GM21717 (cell line): ENCODE measurements around the gene SMARCAL1.
"Not testable (repeated sequence)": the region's sequence is repeated elsewhere in the genome, so short reads cannot be mapped to it uniquely, and the experiment has no call there.

ENCODE experiments used
- ATAC-seq: cut with Tn5 transposase; IDR thresholded peaks from one replicate; pipeline ENCODE4 v1.9.1; 2021; ENCODE audit warnings: mild to moderate bottlenecking, moderate library complexity; ENCODE audit not compliant: unreplicated experiment

SMARCAL1 gene

DNA sequence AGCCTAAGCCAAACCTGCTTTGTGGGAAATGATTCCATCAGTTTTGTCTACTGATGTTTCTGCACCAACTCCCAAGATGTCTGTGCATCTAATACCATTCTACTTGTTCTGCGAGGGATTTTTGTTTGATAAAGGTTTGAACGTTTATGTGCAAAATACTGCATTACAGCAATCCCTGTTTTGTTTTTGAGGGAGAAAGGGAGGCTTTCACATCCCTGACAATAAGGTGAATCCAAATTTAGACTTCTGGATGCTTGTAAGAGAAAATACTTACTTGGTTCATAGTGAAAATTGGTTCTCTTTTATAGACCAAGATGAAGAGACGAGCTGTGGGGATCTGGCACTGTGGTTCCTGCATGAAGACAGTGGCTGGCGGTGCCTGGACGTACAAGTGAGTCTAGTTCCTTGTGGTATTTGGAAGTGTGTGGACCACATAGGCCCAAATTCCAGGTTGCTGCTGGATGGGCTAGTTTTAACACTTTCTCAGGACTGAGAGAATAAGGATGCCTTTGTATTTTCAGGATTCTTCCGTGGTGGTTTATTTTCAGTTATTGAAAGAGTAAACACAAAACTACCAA, 87.4 kb downstream of the SMARCAL1 start:
- no peak for ATAC-seq

DNA sequence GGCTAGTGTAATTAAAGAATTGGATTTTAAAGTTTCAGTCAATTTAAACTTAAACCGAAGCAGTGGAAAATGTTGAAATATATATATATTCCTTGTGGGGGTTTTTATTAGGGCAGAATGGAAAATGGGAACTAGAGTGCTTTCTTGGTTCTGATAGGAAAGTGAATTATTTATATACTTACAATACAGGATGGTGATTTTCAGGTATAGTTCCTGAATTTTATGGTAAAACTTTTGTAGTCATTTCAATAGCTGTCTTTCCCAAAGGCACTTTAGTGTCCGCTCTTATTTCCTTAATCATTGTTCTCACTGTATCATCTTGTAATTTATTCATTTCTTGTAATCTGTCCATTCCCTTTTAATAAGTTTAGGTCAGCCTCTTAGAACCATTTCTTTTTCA, 88.3 kb downstream of the SMARCAL1 start:
- no peak for ATAC-seq

DNA sequence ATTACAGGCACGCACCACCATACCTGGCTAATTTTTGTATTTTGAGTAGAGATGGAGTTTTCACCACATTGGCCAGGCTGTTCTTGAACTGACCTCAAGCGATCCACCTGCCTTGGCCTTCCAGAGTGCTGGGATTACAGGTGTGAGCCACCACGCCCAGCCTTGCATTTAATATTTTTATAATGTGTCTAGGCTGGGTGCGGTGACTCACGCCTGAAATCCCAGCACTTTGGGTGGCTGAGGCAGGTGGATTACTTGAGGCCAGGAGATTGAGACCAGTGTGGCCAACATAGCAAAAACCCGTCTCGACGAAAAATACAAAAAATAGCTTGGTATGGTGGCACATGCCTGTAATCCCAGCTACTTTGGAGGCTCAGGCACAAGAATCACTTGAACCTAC, 89.6 kb downstream of the SMARCAL1 start:
- ATAC-seq: no peak

DNA sequence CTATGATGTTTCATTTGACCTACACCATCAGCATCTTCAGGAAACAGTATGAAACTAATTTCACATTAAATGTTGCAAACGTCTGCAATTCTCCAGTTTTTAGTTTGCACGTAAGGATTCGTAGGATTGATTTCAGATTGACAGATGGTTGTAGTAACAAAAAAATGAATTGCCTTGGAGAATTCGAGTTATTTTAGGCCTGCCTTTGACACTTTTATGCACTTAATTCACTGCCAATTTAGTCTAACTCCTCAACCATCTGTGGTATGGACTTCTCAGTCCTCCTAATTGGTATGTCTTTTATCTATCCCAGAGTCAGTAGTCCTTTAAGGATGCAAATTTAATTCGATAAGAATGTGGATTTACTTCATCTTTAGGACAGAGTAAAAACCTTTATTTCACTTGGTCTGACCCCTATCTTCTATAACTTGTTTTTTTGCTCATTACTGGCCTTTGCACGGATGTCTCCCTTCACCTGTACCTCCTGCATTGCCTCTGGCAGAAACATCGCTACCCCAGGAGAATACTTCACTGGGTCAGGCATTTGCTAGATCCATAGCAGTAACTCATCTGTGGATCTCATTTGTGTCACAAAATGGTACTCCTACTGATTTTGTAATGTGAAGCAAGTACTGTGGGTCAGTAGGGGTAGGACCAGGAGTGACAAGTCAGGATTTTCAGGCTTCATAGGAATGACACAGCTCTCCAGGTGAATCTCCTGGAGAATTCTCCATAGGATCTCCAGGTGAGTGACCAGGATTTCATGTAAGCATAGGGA, 90.3 kb downstream of the SMARCAL1 start:
- no peak for ATAC-seq

DNA sequence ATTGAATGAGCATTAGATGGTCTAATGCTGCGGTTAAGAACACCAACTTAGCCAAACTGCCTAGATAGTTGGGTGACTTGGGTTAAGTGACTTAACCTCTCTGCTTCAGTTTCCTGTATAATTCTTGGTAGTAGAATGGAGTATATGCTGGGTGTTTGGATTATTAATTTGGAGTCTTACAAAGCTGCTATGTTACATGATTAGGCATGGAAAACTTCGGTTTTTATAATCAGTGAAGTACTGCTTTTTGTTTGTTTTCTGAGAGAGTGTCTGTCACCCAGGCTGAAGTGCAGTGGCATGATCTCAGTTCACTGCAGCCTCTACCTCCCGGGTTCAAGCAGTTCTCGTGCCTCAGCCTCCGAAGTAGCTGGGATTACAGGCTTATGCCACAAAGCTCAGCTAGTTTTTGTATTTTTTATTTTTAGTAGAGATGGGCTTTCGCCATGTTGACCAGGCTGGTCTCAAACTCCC, 90.9 kb downstream of the SMARCAL1 start:
- ATAC-seq: no peak

DNA sequence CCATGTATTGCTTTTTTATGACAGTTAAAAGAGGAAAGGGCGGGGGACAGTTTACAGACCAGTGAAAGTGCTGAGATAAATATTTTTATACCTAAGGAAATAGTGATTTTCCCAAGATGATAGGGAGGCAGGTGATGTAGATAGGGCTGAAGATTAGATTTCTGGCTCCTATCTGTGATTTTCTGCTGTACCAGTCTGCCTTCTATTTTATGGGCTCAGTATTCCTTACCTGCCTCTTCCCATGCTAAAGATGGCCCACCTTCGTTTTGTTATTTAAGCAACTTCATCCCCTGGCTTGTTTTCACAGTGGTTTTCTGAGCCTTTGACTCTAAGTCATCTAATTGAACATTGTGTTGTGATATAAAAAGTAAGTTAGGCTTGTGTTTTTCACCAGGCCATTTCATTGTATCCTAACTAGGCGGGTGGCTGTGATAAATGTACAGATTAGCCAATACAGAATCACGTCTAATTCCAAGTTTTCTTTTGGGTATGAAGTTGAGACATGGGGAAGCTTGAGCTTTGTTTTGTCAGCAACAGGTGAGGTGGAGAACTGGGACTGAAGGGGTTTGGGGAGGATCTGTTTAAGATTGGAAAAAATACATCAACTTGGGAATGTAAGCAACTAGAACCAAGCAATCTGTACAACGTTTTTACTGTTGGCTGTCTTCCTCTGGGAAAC, 91.6 kb downstream of the SMARCAL1 start:
- no peak for ATAC-seq

DNA sequence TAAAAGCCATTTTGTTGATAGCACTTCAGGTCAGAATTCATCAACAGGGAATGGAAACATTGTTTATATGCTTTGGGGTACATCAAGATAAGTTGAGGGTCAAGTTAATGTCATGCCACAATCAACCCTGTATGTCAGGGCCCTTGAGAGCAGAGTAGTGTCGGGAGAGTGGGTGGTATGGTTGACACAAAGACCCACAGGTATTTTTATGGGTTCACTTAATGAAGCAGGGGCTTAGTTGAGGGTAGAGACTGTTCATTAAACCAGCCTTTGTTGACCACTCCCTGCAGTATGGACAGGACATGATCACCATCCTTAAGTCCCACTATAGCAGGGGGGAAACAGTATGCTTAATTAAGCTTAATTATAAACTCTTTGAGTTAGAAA, 92.1 kb downstream of the SMARCAL1 start:
- no peak for ATAC-seq

DNA sequence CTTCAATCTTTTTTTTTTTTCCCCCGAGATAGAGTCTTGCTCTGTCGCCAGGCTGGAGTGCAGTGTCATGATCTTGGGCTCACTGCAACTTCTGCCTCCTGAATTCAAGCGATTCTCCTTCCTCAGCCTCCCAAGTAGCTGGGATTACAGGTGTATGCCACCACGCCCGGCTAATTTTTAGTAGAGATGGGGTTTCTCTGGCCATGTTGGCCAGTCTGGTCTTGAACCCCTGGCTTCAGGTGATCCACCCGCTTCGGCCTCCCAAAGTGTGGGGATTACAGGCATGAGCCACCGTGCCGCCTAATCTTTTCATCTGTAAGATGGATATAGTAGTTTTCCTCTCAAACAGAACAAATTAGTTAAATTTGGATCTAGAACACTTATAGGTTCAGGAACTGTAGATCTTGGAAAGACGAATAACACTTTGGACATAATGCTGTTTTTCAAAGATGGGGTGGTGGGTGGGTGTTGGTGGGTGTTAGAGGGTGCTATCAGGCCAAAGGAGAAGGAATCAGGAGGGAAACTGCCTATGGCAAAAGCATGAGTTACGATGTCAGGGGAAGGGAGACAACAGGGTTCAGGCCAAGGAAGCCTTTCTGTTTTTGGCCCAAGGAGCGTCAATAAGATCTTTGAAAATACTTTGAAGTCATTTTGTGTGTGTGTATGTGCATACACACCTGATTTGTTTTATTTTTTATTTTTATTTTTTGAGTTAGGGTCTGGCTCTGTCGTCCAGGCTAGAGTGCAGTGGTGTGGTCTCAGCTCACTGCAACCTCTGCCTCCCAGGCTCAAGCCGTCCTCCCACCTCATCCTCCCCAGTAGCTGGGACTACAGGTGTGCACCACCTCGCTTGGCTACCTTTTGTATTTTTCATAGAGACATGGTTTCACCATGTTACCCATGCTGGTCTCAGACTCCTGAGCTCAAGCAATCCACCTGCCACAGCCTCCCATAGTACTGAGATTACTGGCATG, 93.1 kb downstream of the SMARCAL1 start:
- no peak for ATAC-seq

DNA sequence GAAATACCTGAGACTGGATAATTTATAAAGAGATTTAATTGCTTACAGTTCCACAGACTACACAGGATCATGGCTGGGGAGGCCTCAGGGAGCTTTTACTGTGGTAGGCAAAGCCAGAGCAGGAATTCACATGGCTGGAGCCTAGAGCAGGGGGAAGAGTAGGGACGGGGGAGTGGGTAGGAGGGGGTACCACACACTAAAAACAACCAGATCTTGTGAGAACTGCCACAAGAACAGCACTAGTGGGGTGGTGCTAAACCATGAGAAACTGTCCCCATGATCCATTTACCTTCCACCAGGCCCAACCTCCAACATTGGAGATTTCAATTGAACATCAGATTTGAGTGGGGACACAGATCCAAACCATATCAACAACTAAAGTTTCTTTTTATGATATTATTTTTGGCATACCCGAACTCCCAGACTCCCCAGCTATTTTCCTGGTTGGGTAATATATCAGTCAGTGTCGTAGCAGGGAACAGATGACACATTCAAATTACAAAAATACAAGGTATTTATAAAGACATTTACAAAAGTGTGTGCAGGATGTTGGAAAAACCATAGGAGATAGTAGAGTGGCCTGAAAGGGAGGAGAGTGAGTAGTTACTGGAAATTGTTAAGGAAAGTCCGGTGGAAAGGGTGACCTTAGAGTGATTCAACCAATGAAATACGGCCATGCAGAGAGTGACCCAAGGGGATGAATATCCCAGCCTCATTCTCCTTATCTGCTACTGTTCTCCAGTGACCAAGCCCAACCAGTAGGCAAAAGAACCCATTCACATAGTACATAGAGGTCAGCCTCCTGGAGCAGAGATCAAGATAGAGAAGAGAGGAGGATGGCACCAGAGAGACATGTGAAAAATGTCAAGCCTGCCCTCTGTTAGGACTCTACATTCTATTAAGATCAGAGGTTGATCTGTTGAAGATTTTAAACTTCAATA, 95.2 kb downstream of the SMARCAL1 start:
- no peak for ATAC-seq

DNA sequence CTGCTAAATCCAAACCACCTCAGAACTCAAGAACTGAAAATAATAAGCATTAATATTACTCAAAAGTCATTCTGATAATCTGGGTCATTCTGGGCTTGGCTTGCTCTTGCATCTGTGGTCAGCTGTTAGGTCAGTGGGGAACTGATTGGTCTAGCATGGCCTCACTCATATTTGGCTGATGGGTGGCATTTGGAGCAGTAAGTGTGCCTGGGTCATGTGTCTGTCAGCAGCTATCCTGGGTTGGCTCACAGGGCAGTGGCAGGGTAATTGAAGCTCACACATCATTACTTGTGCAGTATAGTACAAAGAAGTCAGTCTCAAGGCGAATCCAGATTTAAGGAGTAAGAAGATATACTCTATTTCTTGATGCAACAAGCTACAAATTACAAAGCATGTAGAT, 95.9 kb downstream of the SMARCAL1 start:
- no peak for ATAC-seq

DNA sequence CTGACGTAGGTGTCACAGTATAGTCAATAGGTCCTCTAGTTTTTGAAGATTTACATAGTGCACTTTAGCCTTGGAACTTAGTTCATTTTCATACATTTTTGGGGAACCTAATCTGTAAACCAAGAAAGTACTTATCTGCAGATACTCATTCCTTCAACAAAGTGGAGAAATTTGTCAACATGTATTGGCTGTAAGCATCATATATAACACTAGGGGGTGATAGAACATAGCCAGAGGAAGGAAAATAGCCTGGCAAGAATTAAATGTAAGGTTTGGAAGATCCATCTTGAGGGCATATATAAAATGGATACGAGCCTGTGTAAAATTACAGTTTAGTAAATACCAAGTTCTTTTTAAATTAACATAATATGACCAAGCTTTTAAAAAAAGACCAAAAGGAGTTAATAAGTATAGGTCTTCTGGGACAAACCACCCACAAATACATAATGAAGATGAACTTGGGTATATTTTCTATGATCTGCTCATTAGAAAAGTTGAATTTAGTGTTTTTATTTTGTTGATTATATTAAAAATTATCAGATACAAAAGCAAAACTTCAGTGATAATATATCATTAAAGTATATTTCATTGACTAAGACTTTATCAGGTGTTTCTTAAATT, 104.6 kb downstream of the SMARCAL1 start:
- no peak for ATAC-seq

DNA sequence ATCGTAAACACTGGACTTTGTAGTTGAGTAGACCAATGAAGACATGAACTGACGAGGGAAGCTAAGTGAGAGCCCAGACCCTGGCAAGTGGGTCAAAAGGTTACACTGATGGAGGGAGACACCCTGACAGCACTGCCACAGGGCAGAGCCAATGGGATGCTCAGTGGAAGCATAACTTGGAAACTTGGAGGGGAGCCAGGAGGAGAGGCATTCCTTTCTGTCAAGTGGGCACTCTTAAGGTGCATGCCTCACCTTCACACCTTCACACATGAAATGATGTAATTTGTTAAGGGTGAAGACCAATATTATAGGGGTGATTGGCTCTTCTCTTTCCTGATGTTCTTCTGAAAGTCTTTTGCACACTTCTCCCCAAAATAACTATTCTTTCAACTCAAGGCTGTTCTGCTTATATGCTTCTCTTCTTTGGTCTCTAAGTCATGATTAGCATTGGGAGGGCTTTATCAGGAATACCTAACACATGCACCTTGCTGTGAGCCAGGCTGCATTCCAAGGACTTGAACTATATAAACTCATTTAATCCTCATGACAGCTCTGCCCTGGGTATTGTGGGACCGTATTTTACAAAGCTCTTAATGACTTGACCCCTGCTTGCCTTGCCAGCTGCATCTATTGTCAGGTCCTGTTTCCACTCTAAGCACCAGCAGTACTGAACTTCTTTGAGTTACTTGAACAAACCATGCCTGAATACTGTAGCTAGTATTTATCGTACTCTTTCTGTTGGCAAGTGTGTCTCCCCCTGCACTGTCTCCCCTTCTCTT, 105.4 kb downstream of the SMARCAL1 start:
- ATAC-seq: no peak

DNA sequence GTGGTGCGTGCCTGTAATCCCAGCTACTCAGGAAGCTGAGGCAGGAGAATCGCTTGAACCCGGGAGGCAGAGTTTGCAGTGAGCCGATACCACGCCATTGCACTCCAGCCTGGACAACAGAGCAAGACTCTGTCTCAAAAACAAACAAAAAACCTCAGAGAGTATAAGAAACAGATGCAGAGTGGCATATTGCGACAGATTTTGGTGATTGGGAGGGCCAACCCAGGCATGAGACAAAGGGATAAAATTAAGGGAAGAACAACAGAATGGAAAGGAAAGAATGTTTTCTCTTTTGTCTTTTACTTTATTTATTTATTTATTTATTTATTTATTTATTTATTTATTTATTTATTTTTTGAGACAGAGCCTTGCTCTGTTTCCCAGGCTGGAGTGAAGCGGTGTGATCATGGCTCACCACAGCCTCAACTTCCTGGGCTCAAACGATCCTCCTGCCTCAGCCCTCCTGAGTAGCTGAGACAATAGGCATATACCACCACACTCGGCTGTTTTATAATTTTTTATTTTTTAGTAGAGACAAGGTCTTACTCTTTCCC, 106.4 kb downstream of the SMARCAL1 start:
- not testable (repeated sequence) for ATAC-seq

DNA sequence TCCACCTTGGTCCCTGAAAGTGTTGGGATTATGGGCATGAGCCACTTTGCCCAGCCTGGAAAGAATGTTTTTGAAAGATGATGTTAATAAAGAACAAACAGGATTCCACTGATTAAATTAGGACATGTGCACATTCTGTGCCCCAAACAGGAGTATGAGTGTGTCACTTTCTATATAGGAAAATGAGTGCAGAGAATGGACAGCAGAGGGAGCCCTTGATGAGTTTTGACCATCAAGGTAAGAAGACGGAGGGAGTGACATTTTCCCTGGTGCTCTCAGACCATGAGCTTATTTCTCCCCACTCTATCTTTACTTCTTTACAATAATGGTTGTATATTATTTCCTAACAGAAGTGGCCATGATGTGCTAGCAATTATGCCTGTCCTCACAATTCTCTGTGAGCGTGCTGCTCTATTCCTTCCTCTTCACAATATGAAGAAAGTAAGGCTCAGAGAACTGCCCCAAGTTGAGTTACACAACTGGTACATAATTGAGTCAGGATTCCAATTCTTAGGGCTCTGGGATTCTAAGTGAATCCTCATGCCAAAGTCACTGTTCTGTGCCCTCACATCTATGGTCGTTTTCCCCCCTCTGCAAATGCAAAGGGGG, 107.0 kb downstream of the SMARCAL1 start:
- no peak for ATAC-seq

DNA sequence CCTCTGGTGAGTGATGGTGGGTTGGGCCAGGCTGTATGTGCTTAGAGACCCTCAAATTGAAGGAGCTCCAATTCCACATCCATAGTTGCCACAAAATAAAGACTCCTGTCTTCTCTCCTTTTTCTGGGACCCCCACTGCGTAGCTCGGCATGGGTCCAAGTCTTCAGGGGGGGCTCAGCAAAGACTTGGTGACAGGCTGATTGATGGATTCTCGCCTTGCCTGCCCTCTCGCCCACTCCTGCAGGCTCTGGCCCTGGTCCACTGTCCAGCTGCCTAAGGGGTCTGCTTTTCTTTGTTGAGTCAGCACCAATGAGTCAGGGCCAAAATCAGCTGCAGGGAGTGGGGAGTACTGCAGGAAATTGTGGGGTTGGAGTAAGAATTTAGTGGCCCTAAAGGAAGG, 107.8 kb downstream of the SMARCAL1 start:
- no peak for ATAC-seq

DNA sequence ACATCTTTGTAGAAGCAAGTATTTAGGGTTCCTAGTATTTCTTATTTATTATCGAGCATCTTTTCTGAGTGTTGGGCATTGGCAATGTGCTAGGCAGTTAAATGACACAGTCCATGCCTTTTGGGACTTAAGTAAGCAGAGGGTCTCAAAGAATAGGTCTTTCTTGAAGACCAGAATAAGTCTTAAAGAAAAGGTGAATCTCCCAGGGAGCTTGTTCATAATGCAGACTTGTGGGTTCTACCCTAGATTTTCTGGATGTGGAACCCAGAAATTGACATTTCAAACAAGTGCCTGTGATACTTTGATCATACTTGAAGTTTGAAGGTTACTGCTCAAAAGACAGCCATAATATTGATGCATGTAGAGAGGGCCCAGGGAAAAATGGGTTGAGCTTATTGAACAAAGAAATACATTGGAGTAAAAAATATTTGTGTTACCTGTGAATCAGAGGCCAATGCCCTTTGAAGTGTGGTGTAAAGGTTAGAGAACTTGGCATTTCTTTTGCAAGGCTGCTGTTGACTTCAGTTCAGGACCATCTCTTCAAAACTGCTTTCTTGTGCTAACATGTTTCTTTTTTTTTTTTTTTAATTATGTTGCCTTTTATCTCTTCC, 110.7 kb downstream of the SMARCAL1 start:
- no peak for ATAC-seq

DNA sequence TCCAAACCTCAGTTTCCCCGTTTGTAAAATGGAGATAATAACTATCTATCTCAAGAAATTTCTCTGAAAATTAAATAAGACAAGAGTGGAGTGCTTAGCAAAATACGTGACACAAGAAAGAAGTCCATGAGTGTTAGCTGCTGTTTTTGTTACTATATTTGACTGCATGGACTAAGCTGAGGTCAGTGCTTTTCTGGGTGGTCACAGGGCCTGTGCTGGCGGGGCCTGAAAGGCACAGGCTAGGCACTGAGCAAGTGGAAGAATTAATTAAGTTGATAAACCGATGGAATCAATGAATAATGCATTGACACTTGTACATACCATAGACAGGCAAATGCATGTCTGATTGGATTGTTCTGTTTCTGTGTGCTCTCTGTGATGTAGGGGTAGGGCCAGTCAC, 113.7 kb downstream of the SMARCAL1 start:
- no peak for ATAC-seq

DNA sequence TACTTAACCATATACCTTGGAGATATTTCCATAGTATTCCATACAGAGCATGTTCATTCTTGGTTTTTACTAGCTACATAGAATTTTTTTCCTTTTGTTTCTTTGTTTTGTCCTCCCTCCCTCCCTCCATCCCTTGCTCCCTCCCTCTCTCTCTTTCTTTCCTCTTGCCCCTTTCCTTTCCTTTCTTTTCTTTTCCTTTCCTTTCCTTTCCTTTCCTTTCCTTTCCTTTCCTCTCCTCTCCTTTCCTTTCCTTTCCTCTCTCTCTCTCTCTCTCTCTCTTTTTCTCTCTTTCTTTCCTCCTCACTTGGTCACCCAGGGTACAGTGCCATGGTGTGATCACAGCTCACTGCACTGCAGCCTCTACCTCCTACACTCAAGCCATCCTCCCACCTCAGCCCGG, 114.7 kb downstream of the SMARCAL1 start:
- ATAC-seq: no peak
